Mesenchymal stem cell (in vitro differentiated cells and primary cell): ENCODE data around the gene PARD3.

Experiments
- DNase-seq: peaks from one replicate; pipeline ENCODE4 v3.0.0-alpha.2; 2013
- H2AFZ ChIP-seq: one replicate; pipeline ENCODE4 v1.6.1; 2013; ENCODE audit warnings: low read depth, mild to moderate bottlenecking, control low read depth, inconsistent platforms, low read length, moderate library complexity
- H2AK5ac ChIP-seq: 2 replicates; pipeline ENCODE4 v1.6.1; 2013; ENCODE audit warnings: low read length, moderate library complexity, mild to moderate bottlenecking, inconsistent platforms; ENCODE audit not compliant: severe bottlenecking
- H2BK120ac ChIP-seq: one replicate; pipeline ENCODE4 v1.6.1; 2013; ENCODE audit warnings: low read depth, mild to moderate bottlenecking, inconsistent platforms, low read length, moderate library complexity
- H2BK12ac ChIP-seq, 2 experiments: one replicate each; pipeline ENCODE4 v1.6.1; 2013; ENCODE audit warnings: inconsistent platforms in 2 of 2, low read length in 2 of 2, mild to moderate bottlenecking in 2 of 2, moderate library complexity in 2 of 2, control low read depth in 1 of 2
- H2BK15ac ChIP-seq: one replicate; pipeline ENCODE4 v1.6.1; 2013; ENCODE audit warnings: mild to moderate bottlenecking, low read depth, inconsistent platforms; ENCODE audit not compliant: poor library complexity, severe bottlenecking
- H2BK5ac ChIP-seq: 2 replicates; pipeline ENCODE4 v1.6.1; 2013; ENCODE audit warnings: low read depth, mild to moderate bottlenecking, low read length, control low read depth, inconsistent platforms; ENCODE audit not compliant: poor library complexity, severe bottlenecking
- H3K14ac ChIP-seq, 2 experiments: one replicate each; pipeline ENCODE4 v1.6.1; 2013; ENCODE audit warnings: inconsistent platforms in 2 of 2, low read length in 2 of 2, control low read depth in 1 of 2, mild to moderate bottlenecking in 1 of 2, moderate library complexity in 1 of 2
- H3K18ac ChIP-seq, 2 experiments: one replicate each; pipeline ENCODE4 v1.6.1; 2013; ENCODE audit warnings: inconsistent platforms in 2 of 2, low read length in 2 of 2, control low read depth in 1 of 2, low read depth in 1 of 2, mild to moderate bottlenecking in 1 of 2
- H3K23ac ChIP-seq, 2 experiments: one replicate each; pipeline ENCODE4 v1.6.1; 2013; ENCODE audit warnings: inconsistent platforms in 2 of 2, low read length in 2 of 2, mild to moderate bottlenecking in 2 of 2, moderate library complexity in 2 of 2, control low read depth in 1 of 2
- H3K27ac ChIP-seq: 2 replicates; pipeline ENCODE4 v1.5.1; 2013; ENCODE audit warnings: mild to moderate bottlenecking, moderate library complexity, low read length, control low read depth, inconsistent platforms; ENCODE audit not compliant: poor library complexity, severe bottlenecking
- H3K27me3 ChIP-seq, 2 experiments: 2 replicates each; pipeline versions ENCODE4 v1.6.1 to v1.7.0; 2013; ENCODE audit warnings: low read length in 2 of 2, mild to moderate bottlenecking in 2 of 2, moderate library complexity in 2 of 2, control low read depth in 1 of 2, inconsistent platforms in 1 of 2; ENCODE audit not compliant: control insufficient read depth in 1 of 2, insufficient read depth in 1 of 2
- H3K36me3 ChIP-seq, 2 experiments: 2 replicates each; pipeline versions ENCODE4 v1.6.1 to v1.7.0; 2013; ENCODE audit warnings: low read length in 2 of 2, control low read depth in 1 of 2, inconsistent platforms in 1 of 2, low read depth in 1 of 2, mild to moderate bottlenecking in 1 of 2; ENCODE audit not compliant: insufficient read depth in 2 of 2, control insufficient read depth in 1 of 2
- H3K4ac ChIP-seq, 2 experiments: one replicate each; pipeline ENCODE4 v1.6.1; 2013; ENCODE audit warnings: inconsistent platforms in 2 of 2, low read length in 2 of 2, mild to moderate bottlenecking in 2 of 2, moderate library complexity in 2 of 2, control low read depth in 1 of 2, low read depth in 1 of 2
- H3K4me1 ChIP-seq: 2 replicates; pipeline ENCODE4 v1.6.1; 2013; ENCODE audit warnings: low read depth, low read length, control low read depth; ENCODE audit not compliant: control insufficient read depth, insufficient read depth
- H3K4me2 ChIP-seq: 2 replicates; pipeline ENCODE4 v1.6.1; 2013; ENCODE audit warnings: low read length, mild to moderate bottlenecking, inconsistent platforms; ENCODE audit not compliant: poor library complexity, severe bottlenecking
- H3K4me3 ChIP-seq, 2 experiments: 2 replicates each; pipeline versions ENCODE4 v1.5.1 to v1.7.0; 2013; ENCODE audit warnings: low read length in 2 of 2, mild to moderate bottlenecking in 2 of 2, control low read depth in 1 of 2, low read depth in 1 of 2; ENCODE audit not compliant: insufficient read depth in 1 of 2
- H3K79me1 ChIP-seq: replicated peaks from 2 replicates; pipeline ENCODE4 v1.6.1; 2013; ENCODE audit warnings: mild to moderate bottlenecking, control low read depth, low read length, inconsistent platforms; ENCODE audit not compliant: poor library complexity, severe bottlenecking
- H3K9ac ChIP-seq: 2 replicates; pipeline ENCODE4 v1.7.0; 2013; ENCODE audit warnings: mild to moderate bottlenecking, low read length, moderate library complexity
- H3K9me3 ChIP-seq: 2 replicates; pipeline ENCODE4 v1.7.0; 2013; ENCODE audit warnings: mild to moderate bottlenecking, low read length; ENCODE audit not compliant: control insufficient read depth
- H4K8ac ChIP-seq: one replicate; pipeline ENCODE4 v1.6.1; 2013; ENCODE audit warnings: inconsistent platforms, mild to moderate bottlenecking, low read length, moderate library complexity
- H4K91ac ChIP-seq: one replicate; pipeline ENCODE4 v1.6.1; 2013; ENCODE audit warnings: mild to moderate bottlenecking, low read length, inconsistent platforms
- WGBS: methylation state at CpG from one replicate; pipeline ENCODE4 v1.1.7; 2013; ENCODE audit warnings: mixed read lengths; 5-methylcytosine and 5-hydroxymethylcytosine counted together

PARD3 gene

GRCh38 chr10:34333513-34333912 is 481.6 kb downstream of the PARD3 start:
- WGBS, result no CpG with 5 or more reads among the region's 2 CpGs

GRCh38 chr10:34327184-34327583 is 487.9 kb downstream of the PARD3 start:
- H3K9ac ChIP-seq, result no peak overlapping the region
- H3K18ac ChIP-seq, result no peak overlapping the region
- H2BK12ac ChIP-seq, result no peak overlapping the region
- no peak overlapping the region for H2BK120ac ChIP-seq
- H2AFZ ChIP-seq, result no peak overlapping the region
- no peak overlapping the region for H3K27ac ChIP-seq
- H3K4me1 ChIP-seq, result peaks cover 1% of the 10 kb centered on the region
- no peak overlapping the region for H2BK15ac ChIP-seq
- no peaks in the 10 kb centered on the region for H3K27me3 ChIP-seq
- H3K23ac ChIP-seq, result no peak overlapping the region
- H3K9me3 ChIP-seq, result no peaks in the 10 kb centered on the region
- H3K4ac ChIP-seq, result no peak overlapping the region
- no peak overlapping the region for H3K14ac ChIP-seq
- no peak overlapping the region for H2AK5ac ChIP-seq
- no peak for DNase-seq
- 81% methylated on average over 4 of the region's 4 CpGs for WGBS
- H3K36me3 ChIP-seq, result peaks cover 9 to 25% of the 10 kb centered on the region in 2 experiments
- H4K8ac ChIP-seq, result no peak overlapping the region
- no peak overlapping the region for H4K91ac ChIP-seq
- H3K79me1 ChIP-seq, result peaks cover 23% of the 10 kb centered on the region
- no peak overlapping the region for H3K4me3 ChIP-seq
- H3K4me2 ChIP-seq, result no peak overlapping the region
- no peak overlapping the region for H2BK5ac ChIP-seq

More at GRCh38 chr10:34333513-34333912, 481.6 kb downstream of the PARD3 start:
- H4K8ac ChIP-seq, result no peak overlapping the region
- H3K79me1 ChIP-seq, result peaks cover 11% of the 10 kb centered on the region
- no peaks in the 10 kb centered on the region for H3K27me3 ChIP-seq
- no peak overlapping the region for H3K23ac ChIP-seq
- H2AFZ ChIP-seq, result no peak overlapping the region
- H4K91ac ChIP-seq, result no peak overlapping the region
- no peak overlapping the region for H2BK15ac ChIP-seq
- H3K14ac ChIP-seq, result no peak overlapping the region
- H3K9ac ChIP-seq, result no peak overlapping the region
- H3K4me2 ChIP-seq, result no peak overlapping the region
- H2BK120ac ChIP-seq, result no peak overlapping the region
- H3K18ac ChIP-seq, result no peak overlapping the region
- H3K4me1 ChIP-seq, result no peaks in the 10 kb centered on the region
- no peak overlapping the region for H3K4ac ChIP-seq
- H3K9me3 ChIP-seq, result no peaks in the 10 kb centered on the region
- H3K4me3 ChIP-seq, result no peak overlapping the region
- no peak overlapping the region for H2BK12ac ChIP-seq
- H3K27ac ChIP-seq, result no peak overlapping the region
- no peak overlapping the region for H2AK5ac ChIP-seq
- no peak for DNase-seq
- H2BK5ac ChIP-seq, result no peak overlapping the region
- H3K36me3 ChIP-seq, result peaks cover 3 to 10% of the 10 kb centered on the region in 2 experiments

GRCh38 chr10:34323192-34323591 is 491.9 kb downstream of the PARD3 start:
- Histone ChIP-seq H3K23ac (no peak overlapping the region), H4K91ac (no peak overlapping the region), H2AFZ (no peak overlapping the region), H3K4me2 (no peak overlapping the region), H3K9ac (peak overlapping the region; percentile 84), H3K9me3 (no peaks in the 10 kb centered on the region), H3K14ac (no peak overlapping the region), H3K27ac (no peak overlapping the region), H2BK5ac (no peak overlapping the region), H3K36me3 (peaks cover 3 to 19% of the 10 kb centered on the region in 2 experiments), H3K4ac (no peak overlapping the region), H4K8ac (no peak overlapping the region), H3K4me1 (peaks cover 3% of the 10 kb centered on the region), H3K27me3 (no peaks in the 10 kb centered on the region), H3K18ac (no peak overlapping the region), H2BK120ac (no peak overlapping the region), H3K4me3 (peak overlapping the region in 1 of 2 experiments; percentile 25), H2BK15ac (no peak overlapping the region), H2BK12ac (no peak overlapping the region), H3K79me1 (peaks cover 17% of the 10 kb centered on the region), H2AK5ac (no peak overlapping the region)
- 88% methylated on average over 1 of the region's 1 CpG for WGBS
- peak; percentile 7 for DNase-seq

- no peak overlapping the region for H2BK12ac ChIP-seq
- no peak overlapping the region for H3K27ac ChIP-seq
- no peak overlapping the region for H3K14ac ChIP-seq
- H3K23ac ChIP-seq, result no peak overlapping the region
- H3K79me1 ChIP-seq, result peaks cover 17% of the 10 kb centered on the region
- H4K91ac ChIP-seq, result no peak overlapping the region
- H2AFZ ChIP-seq, result no peak overlapping the region
- no peak overlapping the region for H4K8ac ChIP-seq
- H3K27me3 ChIP-seq, result no peaks in the 10 kb centered on the region
- H3K4me3 ChIP-seq, result no peak overlapping the region
- no peak overlapping the region for H3K4ac ChIP-seq
- no peak overlapping the region for H2BK120ac ChIP-seq
- peaks cover 10 to 14% of the 10 kb centered on the region in 2 experiments for H3K36me3 ChIP-seq
- H3K18ac ChIP-seq, result no peak overlapping the region
- DNase-seq, result peak; percentile 18
- H3K9me3 ChIP-seq, result no peaks in the 10 kb centered on the region
- H2AK5ac ChIP-seq, result no peak overlapping the region
- peaks cover 3% of the 10 kb centered on the region for H3K4me1 ChIP-seq
- 0% methylated on average over 1 of the region's 4 CpGs for WGBS
- no peak overlapping the region for H2BK5ac ChIP-seq
- H3K9ac ChIP-seq, result no peak overlapping the region
- no peak overlapping the region for H2BK15ac ChIP-seq
- no peak overlapping the region for H3K4me2 ChIP-seq
Measured at GRCh38 chr10:34320265-34320664, 494.8 kb downstream of the PARD3 start.
